Right lung (tissue), 5 donors: ENCODE data around the gene MYO5A. TPM values are rescaled to one million over a fixed set of nuclear protein-coding genes. Genes with fewer than 3 reads are reported as not detected.

Experiments
- DNase-seq, 2 donors: peaks; one replicate each; pipeline ENCODE4 v3.0.0-alpha.2; 2013
- polyA plus RNA-seq, 5 donors: library from polyadenylated mRNA; unstranded; fragments of 120-200 nt; gene quantifications; one replicate each; pipeline versions ENCODE4 v1.2.1 to v1.2.3, GENCODE V29; 2013; ENCODE audit warnings: inconsistent platforms in 1 of 5, low replicate concordance in 1 of 5; ENCODE audit not compliant: insufficient read length in 5 of 5, insufficient read depth in 1 of 5

Gene MYO5A
- polyA plus RNA-seq, 5 donors = 18.1 to 43.4 (median 40.2) TPM

- DNase-seq = no peak
Measured at GRCh38 chr15:52261026-52261425, 267.7 kb downstream of the MYO5A start.

DNA sequence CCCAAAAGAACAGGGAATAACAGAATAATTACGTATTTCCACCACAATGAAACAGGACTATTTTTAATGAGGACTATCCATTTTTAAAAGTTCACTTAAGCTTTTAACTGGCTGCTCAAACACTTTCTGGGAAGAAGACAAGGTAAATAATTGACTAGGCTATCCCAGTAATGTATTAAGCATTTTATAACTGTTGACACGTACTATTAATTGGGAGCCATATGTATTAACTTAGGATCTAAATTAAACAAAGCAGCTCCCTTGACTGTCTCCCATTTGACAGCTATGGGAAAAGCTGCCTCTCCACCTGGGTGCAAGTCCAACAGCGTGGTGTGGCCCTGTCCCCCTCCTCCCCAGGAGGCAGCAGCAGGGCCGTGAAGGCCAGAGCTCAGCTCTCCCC is 269.2 kb downstream of the MYO5A start:
- no peak for DNase-seq

- DNase-seq = no peak
Measured at GRCh38 chr15:52258461-52258860, 270.2 kb downstream of the MYO5A start.

- no peak for DNase-seq
Measured at GRCh38 chr15:52257734-52258062, 271.0 kb downstream of the MYO5A start.

Other genes with a start within 250 kb of the MYO5A start
- 10 to 100 TPM; 21.2 to 38.7 (median 37.5) TPM for gene MYO5C, start 233.1 kb downstream of the MYO5A start, polyA plus RNA-seq
- 100 to 1,000 TPM in 4 of 5 donors, 10 to 100 TPM in 1; 81.8 to 137 (median 112) TPM for gene ARPP19, start 40.1 kb upstream of the MYO5A start, polyA plus RNA-seq
- gene ATOSA, start 150.5 kb upstream of the MYO5A start, polyA plus RNA-seq = 10 to 100 TPM; 39.9 to 80.9 (median 67.7) TPM